KOPT-K1 (cell line): Measurements from ENCODE around the gene PPP1R16B.

Experiments used
- H3K27ac ChIP-seq: fragments of 200-600 bp; sonication (generic); 2 replicates; pipeline ENCODE4 v1.5.1; 2016; ENCODE audit warnings: antibody characterized with exemption, mild to moderate bottlenecking, low read depth, low read length; ENCODE audit not compliant: poor library complexity, severe bottlenecking
- H3K36me3 ChIP-seq: fragments of 200-600 bp; sonication (generic); 2 replicates; pipeline ENCODE4 v1.5.1; 2017; ENCODE audit warnings: antibody characterized with exemption, mild to moderate bottlenecking, low read length, moderate library complexity; ENCODE audit not compliant: insufficient read depth
- H3K9me3 ChIP-seq: fragments of 200-600 bp; sonication (generic); 2 replicates; pipeline ENCODE4 v1.5.1; 2017; ENCODE audit warnings: antibody characterized with exemption, low read length, mild to moderate bottlenecking; ENCODE audit not compliant: insufficient read depth, poor library complexity, severe bottlenecking

Gene PPP1R16B

DNA sequence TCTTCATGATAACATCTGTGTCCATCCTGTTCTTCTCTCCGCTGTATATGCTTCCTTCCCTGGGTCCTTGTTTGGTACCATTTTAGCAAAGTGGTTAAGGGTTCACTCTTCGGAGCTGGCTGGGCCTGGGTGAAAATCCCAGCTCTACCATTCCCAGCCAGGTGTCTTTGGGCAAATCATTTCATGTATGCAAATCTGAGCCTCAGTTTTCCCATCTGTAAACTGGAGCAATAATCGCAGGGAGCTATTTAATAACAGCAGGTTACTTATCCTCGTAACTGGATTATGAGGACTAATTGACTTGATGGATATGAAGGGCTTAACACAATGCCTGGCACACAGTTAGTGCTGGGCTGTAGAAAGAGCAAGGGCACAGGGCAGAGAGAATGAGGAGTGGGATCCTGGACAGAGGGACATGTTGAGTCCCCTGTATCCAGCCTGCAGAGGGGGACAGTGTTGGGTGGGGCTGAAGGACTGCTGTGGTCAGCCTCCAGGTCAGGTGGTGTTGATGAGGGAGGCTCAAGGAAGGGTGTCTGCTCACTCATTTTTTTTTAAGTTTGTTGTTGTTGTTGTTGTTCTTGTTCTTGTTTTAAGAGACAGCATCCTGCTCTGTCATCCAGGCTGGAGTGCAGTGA is 76.4 kb downstream of the PPP1R16B start:
- no peaks in the 10 kb centered on the region for H3K9me3 ChIP-seq
- H3K36me3 ChIP-seq = no peaks in the 10 kb centered on the region
- no peak overlapping the region for H3K27ac ChIP-seq

DNA sequence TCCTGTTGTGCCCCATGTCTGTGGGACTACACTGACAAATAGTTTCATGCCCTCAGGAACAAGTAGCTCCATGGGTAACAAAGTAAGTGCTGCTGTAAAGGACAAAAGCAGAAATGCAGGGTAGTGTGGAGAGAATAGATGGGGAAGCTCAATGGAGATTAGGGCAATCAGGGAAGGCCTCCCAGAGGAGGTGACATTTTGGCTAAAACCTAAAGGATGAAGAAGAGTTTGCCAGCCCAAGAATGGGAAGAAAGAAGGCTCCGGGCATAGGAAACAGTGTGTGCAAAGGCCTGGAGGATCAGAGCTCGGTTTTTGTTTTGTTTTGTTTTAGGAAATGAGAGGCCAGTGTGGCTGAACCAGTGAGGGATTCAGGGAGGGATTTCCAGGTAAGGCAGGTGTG is 77.1 kb downstream of the PPP1R16B start:
- no peaks in the 10 kb centered on the region for H3K36me3 ChIP-seq
- H3K27ac ChIP-seq = no peak overlapping the region
- H3K9me3 ChIP-seq = no peaks in the 10 kb centered on the region

DNA sequence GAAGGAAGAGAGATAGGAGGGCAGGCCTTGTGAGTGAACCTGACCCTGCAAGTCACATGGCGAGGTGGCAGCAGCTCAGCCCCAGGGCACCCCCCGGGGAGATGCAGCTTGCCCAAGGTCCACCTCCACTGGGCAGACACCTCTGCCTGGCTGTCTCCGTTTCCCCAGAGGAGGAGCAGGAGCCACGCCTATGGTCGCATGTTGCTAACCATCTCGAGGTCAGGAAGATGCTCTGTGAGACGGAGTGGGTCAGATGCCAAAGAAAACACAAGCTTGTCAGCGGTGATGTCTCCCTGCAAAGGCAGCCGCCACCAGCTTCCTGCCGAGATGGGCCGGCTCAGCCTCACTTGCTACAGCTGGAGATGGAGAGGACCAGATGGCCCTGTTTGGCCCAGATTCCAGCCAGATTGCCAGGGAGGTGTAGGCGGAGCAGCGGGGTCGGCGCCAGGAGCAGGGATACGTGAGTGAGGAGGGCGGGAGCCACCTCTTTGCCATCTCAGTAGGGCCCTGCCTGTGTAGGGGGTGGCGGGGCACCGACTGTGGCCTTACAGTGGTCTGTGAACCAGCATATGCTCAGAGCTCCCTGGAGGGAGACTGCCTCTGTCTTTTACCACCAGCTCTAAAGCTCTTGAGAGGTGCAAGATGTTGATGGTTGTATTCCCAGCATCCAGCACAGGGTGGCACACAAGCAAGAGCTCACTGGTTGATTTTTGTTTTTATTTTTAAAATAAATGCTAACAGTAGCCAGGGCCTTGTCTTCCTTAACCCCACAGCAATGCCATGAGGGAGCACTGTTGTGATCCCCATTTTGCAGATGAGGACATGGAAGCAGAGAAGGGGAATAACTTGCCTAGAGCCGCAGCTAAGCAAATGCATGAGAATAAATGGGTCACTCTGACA is 77.8 kb downstream of the PPP1R16B start:
- H3K9me3 ChIP-seq = no peaks in the 10 kb centered on the region
- H3K36me3 ChIP-seq = no peaks in the 10 kb centered on the region
- no peak overlapping the region for H3K27ac ChIP-seq

DNA sequence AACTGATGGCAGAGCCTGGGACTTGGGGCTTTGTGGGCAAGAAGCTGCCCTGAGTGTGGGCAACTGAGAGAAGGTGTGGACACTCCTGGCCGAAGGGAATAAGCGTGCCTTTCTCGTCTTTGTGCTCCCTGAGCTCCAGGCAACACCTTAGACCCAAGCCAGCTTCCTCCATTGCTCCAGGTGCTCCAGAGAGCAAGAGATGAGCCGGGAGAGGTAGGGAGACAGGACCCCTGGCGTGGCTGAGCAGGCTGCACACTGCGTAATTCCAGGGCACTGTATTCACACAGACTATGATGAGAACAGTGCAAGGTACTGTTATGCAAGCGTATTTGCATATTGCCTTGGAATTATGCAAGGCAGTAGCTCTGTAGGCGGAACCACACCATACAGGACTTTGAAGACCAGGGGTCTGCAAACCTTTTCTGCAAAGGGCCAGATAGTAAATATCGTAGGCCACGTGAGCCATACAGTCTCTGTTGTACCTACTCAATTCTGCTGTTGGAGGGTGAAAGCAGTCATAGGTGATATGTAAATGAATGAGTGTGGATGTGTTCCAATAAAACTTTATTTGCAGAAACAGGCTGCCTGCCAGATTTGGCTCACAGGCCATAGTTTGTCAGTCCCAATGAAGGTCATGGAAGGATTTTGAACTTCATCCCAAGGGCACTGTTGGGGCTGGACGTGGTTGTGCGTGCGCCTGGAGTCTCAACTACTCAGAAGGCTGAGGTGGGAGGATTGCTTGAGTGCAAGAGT is 78.7 kb downstream of the PPP1R16B start:
- Histone ChIP-seq H3K27ac (no peak overlapping the region), H3K9me3 (no peaks in the 10 kb centered on the region), H3K36me3 (no peaks in the 10 kb centered on the region)

DNA sequence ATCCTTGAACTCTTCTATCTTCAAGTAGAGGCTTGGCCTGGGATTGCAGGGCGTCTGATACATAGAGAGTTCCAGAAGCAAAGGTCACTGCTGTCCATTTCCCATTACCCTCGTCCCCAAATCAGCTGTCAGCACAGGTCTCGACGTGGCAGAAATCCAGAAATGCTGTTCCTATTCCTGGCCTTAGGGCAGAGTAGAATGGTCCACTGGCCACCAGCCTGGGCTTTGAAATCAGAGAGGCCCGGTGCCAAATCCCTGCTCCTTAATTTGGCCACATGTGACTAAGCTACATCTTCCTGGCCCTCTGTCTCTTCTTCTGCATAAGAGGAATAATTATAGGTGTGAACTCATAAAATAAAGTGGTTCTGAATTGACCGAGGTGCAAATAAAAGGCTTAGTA is 79.9 kb downstream of the PPP1R16B start:
- Histone ChIP-seq H3K9me3 (no peaks in the 10 kb centered on the region), H3K27ac (no peak overlapping the region), H3K36me3 (no peaks in the 10 kb centered on the region)

DNA sequence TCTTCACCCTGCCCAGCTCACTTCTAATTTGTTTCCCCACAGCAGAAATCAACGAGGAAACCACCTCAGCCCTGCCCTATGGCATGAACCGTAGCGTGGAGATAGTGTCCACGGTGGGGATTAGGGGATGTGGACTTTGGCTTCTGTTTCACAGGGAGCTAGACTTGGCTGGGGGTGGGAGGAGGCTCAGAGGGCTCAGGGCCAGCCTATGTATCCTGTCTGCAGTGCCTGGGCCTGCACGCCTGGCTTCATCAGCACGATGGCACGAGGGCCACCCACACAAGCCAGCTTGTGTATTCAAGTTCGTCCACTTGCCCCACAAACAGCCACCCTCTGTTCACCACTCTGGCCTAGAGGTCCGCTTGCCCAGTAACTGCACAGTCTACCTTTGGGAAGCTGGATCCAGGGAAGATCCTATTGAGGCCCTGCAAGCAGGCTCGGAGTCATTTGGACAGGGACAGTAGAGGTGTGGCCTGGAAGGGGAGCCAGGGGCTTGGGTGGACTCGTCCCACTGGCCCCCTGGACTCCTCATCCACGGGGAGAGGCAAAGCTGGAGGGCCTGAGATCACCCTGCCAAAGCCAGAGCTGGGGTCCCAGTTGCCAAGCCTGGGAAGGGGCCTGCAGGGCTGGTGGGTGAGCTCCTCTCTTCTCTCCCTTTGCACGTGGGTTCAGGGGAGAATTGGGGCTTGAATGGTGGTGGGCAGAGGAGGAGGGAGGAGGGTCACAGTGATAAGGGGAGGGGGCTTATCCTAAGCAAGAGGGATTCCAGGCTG is 82.7 kb downstream of the PPP1R16B start:
- H3K36me3 ChIP-seq = no peaks in the 10 kb centered on the region
- H3K9me3 ChIP-seq = no peaks in the 10 kb centered on the region
- H3K27ac ChIP-seq = no peak overlapping the region

DNA sequence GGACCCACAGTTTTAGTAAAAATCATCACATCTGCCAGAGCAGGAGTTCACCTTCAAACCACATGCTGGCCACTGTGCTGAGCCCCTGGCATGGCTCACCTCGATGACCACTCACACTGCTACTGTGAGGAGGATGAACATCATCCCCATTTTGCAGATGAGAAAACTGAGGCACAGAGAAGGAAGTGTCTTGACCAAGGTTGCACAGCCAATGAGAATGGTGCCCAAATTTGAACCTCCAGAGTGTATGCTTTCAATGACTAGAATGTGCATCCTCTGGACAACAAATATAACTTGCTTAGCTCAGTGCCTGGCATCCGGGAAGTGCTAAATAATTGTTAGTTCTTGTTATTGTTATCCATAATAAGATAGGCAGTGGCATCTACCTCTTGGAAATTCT is 83.6 kb downstream of the PPP1R16B start:
- Histone ChIP-seq H3K36me3 (no peaks in the 10 kb centered on the region), H3K27ac (no peak overlapping the region), H3K9me3 (no peaks in the 10 kb centered on the region)

DNA sequence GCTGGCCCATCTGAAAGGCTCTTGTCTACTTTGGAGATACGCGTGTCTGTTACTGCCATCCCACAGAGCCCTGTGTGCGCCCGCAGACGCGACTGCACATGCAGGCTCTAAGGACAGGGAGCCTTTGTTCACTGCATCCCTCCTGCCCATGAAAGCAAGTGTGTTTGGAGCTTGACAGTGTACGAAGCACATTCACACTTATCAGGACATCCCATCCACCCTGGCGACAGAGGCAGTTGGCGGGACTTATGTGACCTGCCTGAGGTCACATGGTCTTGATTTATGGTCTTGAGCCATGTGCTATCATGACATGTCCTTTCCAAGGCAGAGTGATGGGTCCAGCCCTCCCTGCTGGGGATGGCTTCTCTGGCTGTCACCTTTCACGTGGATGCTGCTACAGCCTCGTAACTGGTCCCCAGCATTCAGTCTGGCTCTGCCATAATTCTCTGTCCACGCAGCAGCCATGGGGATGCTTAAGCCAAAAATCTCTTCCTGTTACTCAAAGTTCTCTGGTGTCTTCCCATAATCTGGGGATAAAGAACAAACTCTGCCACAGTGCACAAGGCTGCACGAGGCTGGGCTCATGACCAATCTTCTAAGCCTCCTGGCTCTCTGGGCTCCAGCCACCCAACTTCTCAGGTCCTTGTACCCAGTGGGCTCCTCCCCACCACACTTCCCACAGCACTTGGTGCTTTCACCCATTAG is 84.4 kb downstream of the PPP1R16B start:
- Histone ChIP-seq H3K9me3 (no peaks in the 10 kb centered on the region), H3K27ac (no peak overlapping the region), H3K36me3 (no peaks in the 10 kb centered on the region)

DNA sequence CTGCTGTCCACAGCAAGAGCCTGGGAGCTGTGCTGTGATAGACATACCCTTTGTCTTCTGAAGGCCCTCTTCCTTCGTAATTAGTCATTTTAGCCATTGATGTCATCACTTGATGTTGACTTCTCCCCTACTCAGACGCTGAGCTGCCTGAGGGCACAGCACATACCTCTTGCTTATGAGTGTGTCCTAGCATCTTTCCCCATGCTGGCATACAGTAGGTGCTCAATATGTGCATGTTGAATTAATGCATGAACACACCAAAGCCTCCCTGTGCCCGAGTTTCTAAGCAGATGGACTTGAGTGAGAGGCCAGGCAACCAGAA is 85.0 kb downstream of the PPP1R16B start:
- no peak overlapping the region for H3K27ac ChIP-seq

DNA sequence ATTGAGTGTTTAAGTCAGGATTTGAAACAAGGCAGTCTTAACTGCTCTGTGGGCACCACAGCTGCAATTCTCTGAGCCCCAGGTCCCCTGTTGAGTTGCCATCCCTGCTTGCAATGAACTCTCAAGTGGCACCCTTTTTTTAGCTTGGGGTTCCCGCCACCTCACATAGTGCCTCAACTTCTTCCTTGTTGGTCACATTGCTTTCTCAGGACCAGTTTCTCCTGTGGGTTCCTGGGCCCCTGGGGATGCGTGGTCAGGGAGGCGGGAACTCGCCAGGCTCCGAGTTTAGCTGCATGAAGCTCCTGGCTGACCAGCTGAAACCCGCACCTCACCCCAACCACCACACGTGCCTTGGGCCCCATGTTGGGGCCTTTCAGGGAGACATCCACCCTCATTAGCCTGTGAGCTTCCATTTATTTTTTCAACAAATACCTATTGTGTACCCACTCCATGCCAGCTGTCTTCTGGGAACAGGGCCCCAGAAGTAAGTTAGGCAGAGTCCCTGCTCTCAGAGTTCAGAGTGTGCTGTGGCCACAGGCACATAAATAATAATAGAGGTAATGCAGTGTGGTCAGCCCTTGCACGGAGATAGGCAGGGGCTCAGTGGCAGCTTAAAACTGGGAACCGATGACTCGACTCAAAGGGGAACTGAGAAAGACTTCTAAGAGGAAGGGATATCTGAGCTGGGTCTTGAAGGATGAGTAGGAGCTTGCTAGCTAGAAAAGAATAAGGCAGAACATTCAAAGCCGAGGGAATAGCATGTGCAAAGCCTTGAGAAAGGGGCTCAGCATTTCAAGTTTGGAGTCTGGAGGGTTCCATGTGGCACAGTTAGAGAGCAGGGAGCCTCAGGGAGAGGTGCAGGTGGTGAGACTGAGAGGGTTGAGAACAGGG is 86.8 kb downstream of the PPP1R16B start:
- Histone ChIP-seq H3K27ac (no peak overlapping the region), H3K9me3 (no peaks in the 10 kb centered on the region), H3K36me3 (no peaks in the 10 kb centered on the region)

More for the DNA sequence above, 85.0 kb downstream of the PPP1R16B start:
- no peaks in the 10 kb centered on the region for H3K9me3 ChIP-seq
- no peaks in the 10 kb centered on the region for H3K36me3 ChIP-seq

DNA sequence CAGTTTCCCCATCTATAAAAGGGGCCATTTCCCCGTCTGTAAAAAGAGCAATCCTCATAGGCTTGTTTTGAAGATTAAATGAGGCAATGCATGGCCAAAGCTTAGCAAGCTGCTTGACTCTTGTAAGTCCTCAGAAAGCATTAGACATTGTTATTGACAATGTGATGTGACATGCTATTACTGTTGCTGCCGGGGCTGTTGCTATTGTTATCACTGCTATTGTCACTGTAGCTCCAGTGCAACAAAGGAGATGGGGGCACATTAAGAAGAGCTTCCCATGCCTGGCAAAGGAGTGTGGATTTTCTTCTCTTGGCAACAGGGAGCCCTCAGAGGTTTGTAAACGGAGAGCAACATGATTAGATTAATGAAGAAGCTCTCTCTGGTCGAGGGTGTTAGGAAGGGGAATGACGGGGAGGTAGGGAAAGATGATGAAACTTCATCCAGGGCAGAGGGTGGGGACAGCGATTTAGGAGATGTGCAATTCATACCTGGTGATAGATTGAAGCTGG is 87.6 kb downstream of the PPP1R16B start:
- Histone ChIP-seq H3K9me3 (no peaks in the 10 kb centered on the region), H3K27ac (no peak overlapping the region), H3K36me3 (no peaks in the 10 kb centered on the region)

DNA sequence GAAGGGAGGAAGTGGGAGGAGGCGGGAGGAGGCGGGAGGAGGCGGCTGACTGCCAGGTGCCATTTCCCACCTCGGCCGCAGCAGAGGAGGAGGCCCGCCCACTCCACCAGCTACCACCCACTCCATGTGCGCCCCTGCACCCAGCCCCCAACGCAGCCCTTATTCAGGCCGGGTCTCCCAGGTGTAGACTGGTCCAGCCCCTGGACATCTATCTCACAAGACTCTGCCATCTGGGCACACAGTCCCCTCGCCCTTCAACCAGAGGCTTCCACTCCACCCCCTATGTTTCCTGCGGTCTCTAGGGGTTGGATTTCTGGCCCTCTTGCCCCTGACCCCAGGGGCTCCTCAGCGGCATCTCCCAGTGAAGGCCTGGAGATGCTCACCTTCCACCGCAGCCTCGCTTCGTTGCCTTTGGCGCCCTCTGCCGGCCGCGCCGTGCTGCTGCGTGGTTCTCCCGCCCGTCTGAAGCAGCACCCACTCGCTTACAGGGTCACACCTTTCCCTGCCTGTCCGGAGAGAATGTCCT is 88.1 kb downstream of the PPP1R16B start:
- Histone ChIP-seq H3K27ac (no peak overlapping the region), H3K9me3 (no peaks in the 10 kb centered on the region), H3K36me3 (no peaks in the 10 kb centered on the region)

DNA sequence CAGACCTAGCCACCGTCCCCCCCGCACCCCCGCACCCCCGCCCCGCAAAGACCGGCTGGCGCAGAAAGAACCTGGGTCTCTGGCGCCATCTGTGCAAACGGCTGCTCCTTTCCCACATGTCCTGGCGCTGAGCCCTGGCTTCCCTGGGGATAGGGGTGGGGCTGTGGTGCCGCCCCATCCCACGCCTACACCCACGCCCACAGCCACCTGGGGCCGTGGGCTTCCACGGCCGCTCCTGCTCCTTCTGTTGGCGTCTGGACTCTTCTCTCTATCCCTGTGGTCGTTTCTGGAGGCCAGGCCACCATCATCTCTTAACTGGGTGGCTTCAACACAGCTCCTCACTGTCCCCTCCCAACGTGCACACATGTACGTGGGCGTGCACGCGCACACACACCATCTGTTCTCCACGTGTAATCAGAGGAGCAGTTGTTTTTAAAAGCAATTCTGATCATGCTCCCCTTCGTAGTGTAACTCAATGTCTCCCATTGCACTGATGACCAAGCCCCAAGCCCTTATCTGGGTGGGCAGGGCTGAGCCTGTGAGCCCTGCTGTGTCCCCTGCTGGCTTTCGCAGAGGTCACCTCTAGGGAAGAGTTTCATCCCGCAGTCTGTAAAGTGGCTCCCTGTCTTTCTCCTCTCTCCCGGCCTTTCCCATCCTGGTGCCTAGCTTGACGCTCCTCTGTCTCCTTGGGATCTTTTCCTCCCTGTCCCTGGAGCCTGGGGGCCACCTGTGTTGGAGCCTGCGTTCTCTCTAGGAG is 88.8 kb downstream of the PPP1R16B start:
- no peaks in the 10 kb centered on the region for H3K9me3 ChIP-seq
- no peaks in the 10 kb centered on the region for H3K36me3 ChIP-seq
- H3K27ac ChIP-seq = no peak overlapping the region
